Large intestine (tissue), 3 donors: Measurements from ENCODE around the gene PCDH11Y. TPM values are rescaled to one million over a fixed set of nuclear protein-coding genes. Genes with fewer than 3 reads are reported as not detected.
"Not testable (repeated sequence)": the region's sequence is repeated elsewhere in the genome, so short reads cannot be mapped to it uniquely, and the experiment has no call there.

Experiments
- DNase-seq, 2 donors: peaks; one replicate each; pipeline versions ENCODE4 v3.0.0 to v3.0.0-alpha.2; 2013
- H3K27ac ChIP-seq: one replicate; pipeline ENCODE4 v1.5.1; 2013; ENCODE audit warnings: low read length
- H3K27me3 ChIP-seq: 2 replicates; pipeline ENCODE4 v1.6.1; 2013; ENCODE audit warnings: low read length; ENCODE audit not compliant: control insufficient read depth, insufficient read depth
- H3K36me3 ChIP-seq: 2 replicates; pipeline ENCODE4 v1.6.1; 2013; ENCODE audit warnings: low read length; ENCODE audit not compliant: control insufficient read depth, insufficient read depth
- H3K4me1 ChIP-seq: one replicate; pipeline ENCODE4 v1.6.1; 2013; ENCODE audit warnings: low read length; ENCODE audit not compliant: control insufficient read depth, insufficient read depth
- H3K4me3 ChIP-seq: one replicate; pipeline ENCODE4 v1.5.1; 2013; ENCODE audit warnings: low read length
- H3K9me3 ChIP-seq: one replicate; pipeline ENCODE4 v1.6.1; 2013; ENCODE audit warnings: mild to moderate bottlenecking, low read depth, low read length, moderate library complexity; ENCODE audit not compliant: control insufficient read depth
- WGBS: methylation state at CpG from one replicate; pipeline ENCODE4 v1.1.5; 2013; ENCODE audit warnings: low lambda C conversion rate; ENCODE audit not compliant: insufficient coverage; 5-methylcytosine and 5-hydroxymethylcytosine counted together
- polyA plus RNA-seq: library from polyadenylated mRNA; unstranded; fragments of 120-200 nt; gene quantifications from one replicate; pipeline ENCODE4 v1.2.1, GENCODE V29; 2013

The PCDH11Y gene
- polyA plus RNA-seq, 1 donor: 0.79 TPM

- H3K4me3 ChIP-seq, H3K36me3 ChIP-seq, H3K9me3 ChIP-seq, H3K4me1 ChIP-seq, H3K27me3 ChIP-seq, H3K27ac ChIP-seq, DNase-seq: not testable (repeated sequence)
- WGBS: no CpG with 5 or more reads among the region's 7 CpGs
Measured at GRCh38 chrY:5324931-5325330, 324.8 kb downstream of the PCDH11Y start.

DNA sequence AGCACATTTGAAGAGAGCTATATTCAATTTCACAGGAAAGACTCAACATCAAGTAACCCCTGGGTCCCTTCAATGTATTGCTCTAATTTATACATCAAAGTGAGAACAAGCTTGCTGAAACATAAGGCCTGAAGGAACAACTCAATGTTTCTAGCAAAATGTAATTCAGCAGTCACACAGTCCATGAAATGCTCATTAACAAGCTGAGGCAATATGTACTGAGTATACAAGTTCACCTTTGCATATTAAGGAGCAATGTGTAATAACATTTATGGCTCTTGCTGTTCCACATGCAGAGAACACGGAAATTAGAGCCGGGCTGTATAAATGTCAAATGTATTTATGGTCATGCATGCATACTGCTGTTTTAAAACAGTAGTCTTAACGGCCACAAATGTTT, 342.1 kb downstream of the PCDH11Y start:
- H3K27ac ChIP-seq, H3K27me3 ChIP-seq, H3K4me3 ChIP-seq, H3K9me3 ChIP-seq, H3K36me3 ChIP-seq, DNase-seq, H3K4me1 ChIP-seq: not testable (repeated sequence)
- WGBS: no CpG with 5 or more reads among the region's 3 CpGs

- not testable (repeated sequence) for H3K9me3 ChIP-seq, H3K4me1 ChIP-seq, H3K27ac ChIP-seq, H3K36me3 ChIP-seq, H3K27me3 ChIP-seq, H3K4me3 ChIP-seq
- peak in 1 of 2 donors; percentile 0 for DNase-seq
Measured at GRCh38 chrY:5543705-5544104, 543.6 kb downstream of the PCDH11Y start.

DNA sequence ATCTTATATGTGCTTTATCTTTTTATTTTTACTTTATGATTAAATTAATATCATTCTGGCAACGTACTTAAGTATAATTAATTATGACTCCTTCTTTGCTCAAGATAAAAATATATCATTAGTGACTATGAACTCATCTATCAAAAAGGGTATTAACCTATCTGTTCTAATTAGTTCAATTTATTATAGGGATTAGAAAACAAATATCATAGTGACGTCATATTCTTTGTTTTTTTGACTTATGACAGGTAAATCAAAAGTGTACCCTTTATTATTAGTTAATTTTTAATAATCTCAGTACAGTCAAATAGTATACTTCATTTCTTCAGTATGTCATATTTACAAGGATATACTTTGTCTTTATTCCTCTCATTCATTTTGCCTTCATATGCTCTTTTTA, 638.5 kb downstream of the PCDH11Y start:
- WGBS: no CpG with 5 or more reads among the region's 2 CpGs
- H3K4me3 ChIP-seq, H3K27me3 ChIP-seq, H3K36me3 ChIP-seq, DNase-seq, H3K9me3 ChIP-seq, H3K27ac ChIP-seq, H3K4me1 ChIP-seq: not testable (repeated sequence)

DNA sequence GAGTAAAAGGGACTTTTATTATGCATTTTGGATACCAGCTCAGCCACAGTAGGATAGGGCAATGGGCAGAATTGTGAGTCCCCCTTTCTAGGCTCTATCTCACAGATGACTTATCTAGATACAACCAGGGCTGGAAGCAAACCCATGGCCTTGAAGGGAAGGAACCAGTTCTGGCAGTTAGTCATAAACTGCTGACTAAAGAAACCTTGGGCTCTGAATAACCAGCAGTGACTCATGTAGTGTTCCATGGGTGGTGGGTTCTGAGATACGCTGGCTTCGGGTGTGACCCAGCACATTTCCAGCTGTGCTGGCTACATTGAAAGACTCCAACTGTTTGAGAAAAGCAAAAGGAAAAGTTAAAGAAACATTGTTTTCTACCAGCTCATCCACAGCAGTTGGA, 679.2 kb downstream of the PCDH11Y start:
- H3K36me3 ChIP-seq, H3K4me3 ChIP-seq, H3K27ac ChIP-seq, H3K9me3 ChIP-seq, H3K4me1 ChIP-seq, DNase-seq, H3K27me3 ChIP-seq: not testable (repeated sequence)
- no CpG with 5 or more reads among the region's 2 CpGs for WGBS

DNA sequence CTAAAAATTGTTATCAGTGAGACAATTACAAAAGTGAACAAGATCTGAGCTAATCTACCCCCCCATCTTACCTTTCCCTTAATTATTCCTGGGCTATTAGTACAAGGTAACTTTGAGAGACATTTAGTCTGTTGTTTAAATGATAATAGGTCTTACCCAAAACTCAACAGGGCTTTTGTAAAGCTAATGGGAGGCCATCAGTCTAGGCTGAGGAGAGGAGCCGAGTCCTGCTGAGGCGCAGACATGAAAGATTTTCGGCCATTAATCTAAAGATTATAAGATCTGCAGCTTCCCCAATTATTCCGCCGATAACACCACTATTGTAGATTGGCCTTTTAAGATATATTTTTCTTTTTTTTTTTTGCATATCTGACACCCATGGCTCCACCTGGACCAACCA, 708.6 kb downstream of the PCDH11Y start:
- WGBS: no CpG with 5 or more reads among the region's 5 CpGs

GRCh38 chrY:5709788-5710381, 709.8 kb downstream of the PCDH11Y start:
- not testable (repeated sequence) for H3K4me3 ChIP-seq, H3K27me3 ChIP-seq, H3K27ac ChIP-seq, H3K4me1 ChIP-seq, DNase-seq, H3K9me3 ChIP-seq, H3K36me3 ChIP-seq
- no CpG with 5 or more reads among the region's 1 CpG for WGBS

More for the DNA sequence above, 708.6 kb downstream of the PCDH11Y start:
- H3K9me3 ChIP-seq, H3K4me1 ChIP-seq, DNase-seq, H3K27me3 ChIP-seq, H3K36me3 ChIP-seq, H3K4me3 ChIP-seq, H3K27ac ChIP-seq: not testable (repeated sequence)

- not testable (repeated sequence) for H3K4me3 ChIP-seq, H3K4me1 ChIP-seq, H3K27me3 ChIP-seq, H3K9me3 ChIP-seq, H3K36me3 ChIP-seq, H3K27ac ChIP-seq
- DNase-seq: peak in 1 of 2 donors; percentile 1
- WGBS: no CpG with 5 or more reads among the region's 3 CpGs
Measured at GRCh38 chrY:5761403-5761802, 761.3 kb downstream of the PCDH11Y start.

DNA sequence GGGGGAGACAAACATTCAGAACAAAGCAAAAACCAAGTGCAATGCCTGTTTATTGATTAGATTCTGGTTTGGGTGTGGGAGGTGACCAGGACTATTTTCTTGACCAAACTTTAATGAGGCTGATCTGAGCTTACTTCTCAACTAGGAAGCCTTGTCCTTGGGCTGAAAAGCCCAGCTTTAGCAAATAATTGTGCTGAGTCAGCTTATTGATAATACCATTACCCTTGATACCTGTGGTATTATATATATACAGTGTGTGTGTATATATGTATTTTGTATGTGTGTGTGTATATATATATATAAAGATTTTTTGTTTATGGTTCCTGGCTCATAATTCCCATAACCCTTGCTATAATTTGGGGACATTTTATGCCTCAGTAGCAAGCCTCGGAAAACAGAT, 776.4 kb downstream of the PCDH11Y start:
- not testable (repeated sequence) for H3K27me3 ChIP-seq, H3K36me3 ChIP-seq

More for the DNA sequence above, 776.4 kb downstream of the PCDH11Y start:
- WGBS: no CpG with 5 or more reads among the region's 1 CpG
- not testable (repeated sequence) for H3K27ac ChIP-seq, H3K4me1 ChIP-seq, H3K4me3 ChIP-seq, DNase-seq, H3K9me3 ChIP-seq
